OCI-LY3 (cell line): ENCODE data around the gene CACNA2D3.

Source experiments
- CTCF ChIP-seq: fragments of 200-600, 300-600 bp; sonication (generic); IDR thresholded peaks from 2 replicates; pipeline ENCODE4 v1.5.1; 2014; ENCODE audit warnings: antibody characterized with exemption, low read length, low read depth
- EZH2phosphoT487 ChIP-seq: fragments of 200-600 bp; shearing (Covaris generic); IDR thresholded peaks from 2 replicates; pipeline ENCODE4 v1.6.1; 2018; ENCODE audit warnings: antibody characterized with exemption, mixed run types, low read depth

- no peak for TF ChIP-seq CTCF
- TF ChIP-seq EZH2phosphoT487, result no peak
Observed at GRCh38 chr3:54901906-54902685, 779.7 kb downstream of the CACNA2D3 start.
